ENCODE results near the gene ROBO1. TPM values are rescaled to one million over a fixed set of nuclear protein-coding genes. Genes with fewer than 3 reads are reported as not detected.

Gene ROBO1
- total and polyA plus RNA-seq, 2 of the 13 experiments (the other 11 are each of a cell fraction or from before 2014, with no cell fraction given) = 52.2 to 71.0 TPM

DNA sequence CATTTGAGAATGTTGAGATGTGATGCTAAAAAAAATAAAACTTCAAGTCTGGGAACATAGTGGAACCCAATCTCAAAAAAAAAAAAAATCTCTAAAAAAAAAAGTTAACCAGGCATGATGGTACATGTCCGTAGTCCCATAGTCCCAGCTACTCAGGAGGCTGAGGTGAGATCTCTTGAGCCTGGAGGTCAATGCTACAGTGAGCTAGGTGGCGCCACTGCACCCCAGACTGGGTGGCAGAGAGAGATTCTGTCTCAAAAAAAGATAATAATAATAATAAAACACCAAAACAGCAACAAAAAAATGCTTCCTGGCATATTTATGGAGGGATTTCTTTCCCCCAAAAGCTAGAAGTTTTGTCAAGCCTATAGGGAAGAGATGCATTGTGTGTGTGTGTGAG is 361.6 kb downstream of the ROBO1 start (continued):
- TF ChIP-seq ADNP (CRISPR knock-in tag; IDR thresholded peaks at IDR 0.05) = no peak
- TF ChIP-seq YY1 (IDR thresholded peaks at IDR 0.05; ENCODE audit: insufficient read depth, insufficient replicate concordance, low read depth, low read length) = no peak
- TF ChIP-seq HNRNPH1 (optimal IDR thresholded peaks at IDR 0.05; ENCODE audit: low read depth, low read length) = no peak
- TF ChIP-seq NPAS2 (CRISPR knock-in tag; IDR thresholded peaks at IDR 0.05; ENCODE audit: borderline replicate concordance) = no peak
- no peak for TF ChIP-seq ZNF709 (CRISPR knock-in tag; IDR thresholded peaks at IDR 0.05)
- no peak for TF ChIP-seq ZBTB7A (CRISPR knock-in tag; IDR thresholded peaks at IDR 0.05)
- no peak for TF ChIP-seq MXI1 (IDR thresholded peaks at IDR 0.05; ENCODE audit: borderline replicate concordance, low read depth, low read length)
- TF ChIP-seq ZNF790 (CRISPR knock-in tag; IDR thresholded peaks at IDR 0.05; ENCODE audit: borderline replicate concordance) = no peak
- TF ChIP-seq MAZ (IDR thresholded peaks at IDR 0.05; ENCODE audit: borderline replicate concordance, low read depth, low read length) = no peak
- no peak for TF ChIP-seq MAZ (CRISPR knock-in tag; IDR thresholded peaks at IDR 0.05; ENCODE audit: low read depth)

DNA sequence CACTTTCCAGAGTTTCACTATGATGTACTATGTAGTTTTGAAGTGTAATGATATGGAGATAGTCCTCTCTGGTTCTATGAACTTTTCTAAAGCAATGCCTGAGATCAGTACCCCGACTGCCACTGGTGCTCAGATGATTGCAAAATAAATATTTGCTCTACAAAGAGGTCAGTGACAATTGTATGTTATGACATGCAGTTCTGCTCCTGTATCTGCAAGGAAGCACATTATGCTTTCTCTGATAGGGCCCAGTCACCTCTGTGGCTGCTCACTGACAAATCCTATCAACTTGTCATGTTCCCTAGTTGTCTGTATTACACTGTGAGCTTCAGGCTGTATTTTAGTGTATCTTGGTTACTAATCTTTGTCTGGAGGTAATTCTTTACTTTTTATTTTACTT is 362.6 kb downstream of the ROBO1 start:
- TF ChIP-seq SNRNP70 (IDR thresholded peaks at IDR 0.05; ENCODE audit: low read depth, low read length) = no peak
- no peak for TF ChIP-seq SCMH1 (CRISPR knock-in tag; IDR thresholded peaks at IDR 0.05; ENCODE audit: borderline replicate concordance)
- no peak for TF ChIP-seq SKI (IDR thresholded peaks at IDR 0.05; ENCODE audit: partially characterized antibody)
- no peak for TF ChIP-seq THYN1 (CRISPR knock-in tag; IDR thresholded peaks at IDR 0.05; ENCODE audit: borderline replicate concordance, low read depth)
- TF ChIP-seq ZNF496 (CRISPR knock-in tag; IDR thresholded peaks at IDR 0.05; ENCODE audit: insufficient replicate concordance) = no peak
- FAIRE-seq = no peak
- in situ Hi-C loops (cut with HindIII; ENCODE audit: extremely low pct_ligation_motif_present, low pct_unique_long_range_greater_than_20kb) (no loop called here), intact Hi-C loops (cut with micrococcal nuclease; ENCODE audit: unreplicated experiment) (no loop called here)
- H3K36me3 ChIP-seq (replicated peaks in 1 of 2; ENCODE audit: control insufficient read depth in 1 of 2, insufficient read depth in 2 of 2, low read length in 2 of 2) = no peaks in the 10 kb centered on the region
- H3K27ac ChIP-seq (ENCODE audit: extremely low read length, insufficient read depth, low read length) = no peak overlapping the region
- H3K27me3 ChIP-seq (ENCODE audit: control insufficient read depth in 1 of 2, insufficient read depth in 2 of 2, low read length in 2 of 2) = no peaks in the 10 kb centered on the region
- BruUV-seq (replicated peaks) = no TSS peak
- H3K79me2 ChIP-seq (ENCODE audit: insufficient read depth, low read length) = no peaks in the 10 kb centered on the region
- no peaks in the 10 kb centered on the region for H3K9me3 ChIP-seq (ENCODE audit: low read length)
- DNase-seq (ENCODE audit: low spot score) = peak; percentile 24
- CTCF ChIA-PET (ENCODE audit: low intra/inter-chr PET ratio, low total read pairs) = no interaction called here
- peak; percentile 75 for ATAC-seq
- no peak overlapping the region for H2AFZ ChIP-seq (ENCODE audit: low read length)
- 0% methylated on average over 1 of the region's 1 CpG for WGBS (ENCODE audit: low lambda C conversion rate)
- H3K4me1 ChIP-seq (ENCODE audit: insufficient read depth, low read length) = 0 out of 2 replicates have a peak, but pooled peaks cover 5% of the 10 kb centered on the region
- no peak overlapping the region for H3K4me2 ChIP-seq (ENCODE audit: low read depth, low read length)
- H3K9ac ChIP-seq (ENCODE audit: insufficient read depth, low read depth, low read length) = no peak overlapping the region
- POLR2A ChIA-PET = no interaction called here
- no peak overlapping the region for H3K4me3 ChIP-seq (replicated peaks in 1 of 3; ENCODE audit: insufficient read depth in 1 of 3, low read depth in 2 of 3, low read length in 3 of 3)
- no peaks in the 10 kb centered on the region for H4K20me1 ChIP-seq (ENCODE audit: insufficient read depth, low read length)
